CD8-positive, alpha-beta memory T cell (primary cell): Measurements from ENCODE around the gene KCNIP4. TPM values are rescaled to one million over a fixed set of nuclear protein-coding genes. Genes with fewer than 3 reads are reported as not detected.

Source experiments
- CTCF ChIA-PET: fragments of 350-600 bp; sonication (Branson Sonifier 250); formaldehyde crosslinking; loops from one replicate; lab custom pipeline; 2021; ENCODE audit warnings: antibody characterized with exemption; lab: Charles Lee
- POLR2A ChIA-PET: fragments of 350-600 bp; sonication (Branson Sonifier 250); formaldehyde crosslinking; loops from one replicate; lab custom pipeline; 2021; ENCODE audit warnings: antibody characterized with exemption; lab: Charles Lee
- DNase-seq, 5 donors: peaks; one replicate each; pipeline versions ENCODE4 v3.0.0 to v3.0.0-alpha.2; 2020 to 2022; ENCODE audit warnings: mixed read lengths in 1 of 5
- H3K27ac ChIP-seq: one replicate; pipeline ENCODE4 v1.7.0; 2013; ENCODE audit warnings: low read depth, mild to moderate bottlenecking, low read length, moderate library complexity
- H3K27me3 ChIP-seq: 2 replicates; pipeline ENCODE4 v1.7.0; 2013; ENCODE audit warnings: low read length, mild to moderate bottlenecking; ENCODE audit not compliant: insufficient read depth, poor library complexity, severe bottlenecking
- H3K36me3 ChIP-seq: 2 replicates; pipeline ENCODE4 v1.7.0; 2013; ENCODE audit warnings: mild to moderate bottlenecking, low read length, moderate library complexity; ENCODE audit not compliant: insufficient read depth
- H3K4me1 ChIP-seq: 2 replicates; pipeline ENCODE4 v1.7.0; 2013; ENCODE audit warnings: mild to moderate bottlenecking, low read length, moderate library complexity; ENCODE audit not compliant: insufficient read depth
- H3K4me3 ChIP-seq: 2 replicates; pipeline ENCODE4 v1.7.0; 2013; ENCODE audit warnings: mild to moderate bottlenecking, low read length
- H3K9me3 ChIP-seq: 2 replicates; pipeline ENCODE4 v1.7.0; 2013; ENCODE audit warnings: mild to moderate bottlenecking, low read length
- H3K27ac Mint-ChIP-seq, 8 donors: one replicate each; pipeline ENCODE4 v1.8.0; 2020 to 2021; ENCODE audit warnings: mixed read lengths in 8 of 8, mild to moderate bottlenecking in 6 of 8, inconsistent platforms in 3 of 8, moderate library complexity in 3 of 8
- H3K27me3 Mint-ChIP-seq, 2 donors: one replicate each; pipeline ENCODE4 v1.8.0; 2020 to 2021; ENCODE audit warnings: mixed read lengths in 2 of 2, mild to moderate bottlenecking in 1 of 2, moderate library complexity in 1 of 2
- H3K36me3 Mint-ChIP-seq, 3 donors: one replicate each; pipeline ENCODE4 v1.8.0; 2020 to 2021; ENCODE audit warnings: mixed read lengths in 3 of 3, inconsistent platforms in 1 of 3, mild to moderate bottlenecking in 1 of 3
- H3K4me1 Mint-ChIP-seq, 3 donors: one replicate each; pipeline ENCODE4 v1.8.0; 2020 to 2021; ENCODE audit warnings: mixed read lengths in 3 of 3, inconsistent platforms in 1 of 3, mild to moderate bottlenecking in 1 of 3
- H3K4me3 Mint-ChIP-seq, 7 donors: one replicate each; pipeline ENCODE4 v1.8.0; 2020 to 2021; ENCODE audit warnings: mixed read lengths in 7 of 7, mild to moderate bottlenecking in 6 of 7, moderate library complexity in 4 of 7, inconsistent platforms in 2 of 7
- H3K9me3 Mint-ChIP-seq, 5 donors: one replicate each; pipeline ENCODE4 v1.8.0; 2020 to 2022; ENCODE audit warnings: mixed read lengths in 5 of 5, mild to moderate bottlenecking in 3 of 5, moderate library complexity in 2 of 5, inconsistent platforms in 1 of 5
- polyA plus RNA-seq: library from polyadenylated mRNA; unstranded; fragments of 300-500 nt; fragmentation: Illumina TruSeq; gene quantifications from one replicate; pipeline ENCODE4 v1.2.3, GENCODE V29; 2021
- total RNA-seq, 2 experiments: library from RNA; stranded (reverse); gene quantifications; one replicate each; pipeline ENCODE4 v1.2.3, GENCODE V29; 2021

The KCNIP4 gene
- total and polyA plus RNA-seq, 3 experiments from 2014 or later, result 0.12 TPM; not detected in 2

- CTCF ChIA-PET, result no interaction called here
These were observed 146.7 kb downstream of the KCNIP4 start for GRCh38 chr4:21801661-21802385.

GRCh38 chr4:21795091-21795490 is 153.5 kb downstream of the KCNIP4 start:
- Mint-ChIP-seq H3K27ac (peak overlapping the region in 1 of 8 donors; percentile 4), H3K27me3 (no peaks in the 10 kb centered on the region), H3K36me3 (no peaks in the 10 kb centered on the region), H3K4me1 (no peaks in the 10 kb centered on the region), H3K4me3 (no peak overlapping the region), H3K9me3 (peaks cover 0 to 9% (median 8%) of the 10 kb centered on the region in 5 donors)
- POLR2A ChIA-PET, result no interaction called here
- no peak overlapping the region for H3K4me3 ChIP-seq
- H3K36me3 ChIP-seq, result no peaks in the 10 kb centered on the region
- CTCF ChIA-PET, result no interaction called here
- H3K27ac ChIP-seq, result no peak overlapping the region
- H3K4me1 ChIP-seq, result no peaks in the 10 kb centered on the region
- no peaks in the 10 kb centered on the region for H3K9me3 ChIP-seq
- no peaks in the 10 kb centered on the region for H3K27me3 ChIP-seq
- peak in 2 of 5 donors; percentile 2 to 19 for DNase-seq

More at GRCh38 chr4:21801661-21802385, 146.7 kb downstream of the KCNIP4 start:
- Mint-ChIP-seq H3K4me3 (no peak overlapping the region), H3K9me3 (peaks cover 0 to 9% (median 0%) of the 10 kb centered on the region in 5 donors), H3K4me1 (no peaks in the 10 kb centered on the region), H3K36me3 (no peaks in the 10 kb centered on the region), H3K27ac (no peak overlapping the region), H3K27me3 (peaks cover 0 to 2% of the 10 kb centered on the region in 2 donors)
- H3K4me3 ChIP-seq, result no peak overlapping the region
- POLR2A ChIA-PET, result no interaction called here
- H3K4me1 ChIP-seq, result no peaks in the 10 kb centered on the region
- H3K27ac ChIP-seq, result no peak overlapping the region
- no peaks in the 10 kb centered on the region for H3K27me3 ChIP-seq
- H3K36me3 ChIP-seq, result no peaks in the 10 kb centered on the region
- DNase-seq, result no peak
- H3K9me3 ChIP-seq, result no peaks in the 10 kb centered on the region

GRCh38 chr4:21792736-21793135 is 155.8 kb downstream of the KCNIP4 start:
- Mint-ChIP-seq H3K4me1 (no peaks in the 10 kb centered on the region), H3K36me3 (no peaks in the 10 kb centered on the region), H3K9me3 (peaks cover 0 to 11% (median 8%) of the 10 kb centered on the region in 5 donors), H3K4me3 (no peak overlapping the region), H3K27me3 (no peaks in the 10 kb centered on the region), H3K27ac (no peak overlapping the region)
- no peaks in the 10 kb centered on the region for H3K4me1 ChIP-seq
- POLR2A ChIA-PET, result interaction anchor here (0.5 kb wide), 1 partner anchor 1529 kb away, joined by 3 read pairs; no protein-coding TSS in a partner anchor
- H3K9me3 ChIP-seq, result no peaks in the 10 kb centered on the region
- H3K4me3 ChIP-seq, result no peak overlapping the region
- CTCF ChIA-PET, result no interaction called here
- no peak for DNase-seq
- H3K27me3 ChIP-seq, result no peaks in the 10 kb centered on the region
- no peak overlapping the region for H3K27ac ChIP-seq
- H3K36me3 ChIP-seq, result no peaks in the 10 kb centered on the region

- Mint-ChIP-seq H3K27me3 (no peaks in the 10 kb centered on the region), H3K36me3 (no peaks in the 10 kb centered on the region)
These were observed 158.0 kb downstream of the KCNIP4 start for GRCh38 chr4:21790438-21791029.

GRCh38 chr4:21780148-21780547 is 168.4 kb downstream of the KCNIP4 start:
- Mint-ChIP-seq H3K4me3 (no peak overlapping the region), H3K27ac (no peak overlapping the region), H3K27me3 (peaks cover 0 to 3% of the 10 kb centered on the region in 2 donors), H3K36me3 (no peaks in the 10 kb centered on the region), H3K4me1 (no peaks in the 10 kb centered on the region), H3K9me3 (peaks cover 0 to 7% (median 3%) of the 10 kb centered on the region in 5 donors)
- no peaks in the 10 kb centered on the region for H3K36me3 ChIP-seq
- no peak overlapping the region for H3K27ac ChIP-seq
- H3K4me3 ChIP-seq, result no peak overlapping the region
- H3K9me3 ChIP-seq, result no peaks in the 10 kb centered on the region
- H3K27me3 ChIP-seq, result no peaks in the 10 kb centered on the region
- DNase-seq, result no peak
- no peaks in the 10 kb centered on the region for H3K4me1 ChIP-seq
- ChIA-PET POLR2A (no interaction called here), CTCF (no interaction called here)

More at GRCh38 chr4:21790438-21791029, 158.0 kb downstream of the KCNIP4 start:
- no peak overlapping the region for H3K27ac ChIP-seq
- ChIA-PET POLR2A (no interaction called here), CTCF (no interaction called here)
- no peaks in the 10 kb centered on the region for H3K4me1 ChIP-seq
- H3K27me3 ChIP-seq, result no peaks in the 10 kb centered on the region
- no peaks in the 10 kb centered on the region for H3K4me1 Mint-ChIP-seq
- H3K9me3 Mint-ChIP-seq, result peaks cover 0 to 11% (median 8%) of the 10 kb centered on the region in 5 donors
- no peaks in the 10 kb centered on the region for H3K36me3 ChIP-seq
- no peak overlapping the region for H3K4me3 ChIP-seq
- no peaks in the 10 kb centered on the region for H3K9me3 ChIP-seq
- no peak overlapping the region for H3K4me3 Mint-ChIP-seq
- no peak overlapping the region for H3K27ac Mint-ChIP-seq
- DNase-seq, result no peak

GRCh38 chr4:21778702-21779101 is 169.9 kb downstream of the KCNIP4 start:
- H3K4me3 Mint-ChIP-seq, result no peak overlapping the region
- H3K27ac Mint-ChIP-seq, result no peak overlapping the region
- Histone ChIP-seq H3K9me3 (no peaks in the 10 kb centered on the region), H3K4me3 (no peak overlapping the region), H3K27me3 (no peaks in the 10 kb centered on the region), H3K4me1 (no peaks in the 10 kb centered on the region), H3K27ac (no peak overlapping the region), H3K36me3 (no peaks in the 10 kb centered on the region)
- peaks cover 2 to 3% of the 10 kb centered on the region in 2 donors for H3K27me3 Mint-ChIP-seq
- H3K4me1 Mint-ChIP-seq, result no peaks in the 10 kb centered on the region
- no peak for DNase-seq
- H3K36me3 Mint-ChIP-seq, result no peaks in the 10 kb centered on the region
- POLR2A ChIA-PET, result no interaction called here
- H3K9me3 Mint-ChIP-seq, result peaks cover 0 to 12% (median 3%) of the 10 kb centered on the region in 5 donors
- CTCF ChIA-PET, result no interaction called here

- H3K4me1 ChIP-seq, result no peaks in the 10 kb centered on the region
- no peaks in the 10 kb centered on the region for H3K36me3 ChIP-seq
- no peak overlapping the region for H3K4me3 Mint-ChIP-seq
- no peak for DNase-seq
- POLR2A ChIA-PET, result no interaction called here
- no peaks in the 10 kb centered on the region for H3K9me3 ChIP-seq
- CTCF ChIA-PET, result no interaction called here
- no peaks in the 10 kb centered on the region for H3K36me3 Mint-ChIP-seq
- no peak overlapping the region for H3K4me3 ChIP-seq
- no peaks in the 10 kb centered on the region for H3K4me1 Mint-ChIP-seq
- no peak overlapping the region for H3K27ac Mint-ChIP-seq
- no peak overlapping the region for H3K27ac ChIP-seq
- peaks cover 0 to 12% (median 7%) of the 10 kb centered on the region in 5 donors for H3K9me3 Mint-ChIP-seq
- H3K27me3 ChIP-seq, result no peaks in the 10 kb centered on the region
- H3K27me3 Mint-ChIP-seq, result peaks cover 2 to 3% of the 10 kb centered on the region in 2 donors
These were observed 172.9 kb downstream of the KCNIP4 start for GRCh38 chr4:21775703-21776102.

- POLR2A ChIA-PET, result no interaction called here
- no peaks in the 10 kb centered on the region for H3K9me3 ChIP-seq
- H3K4me1 ChIP-seq, result no peaks in the 10 kb centered on the region
- H3K27ac ChIP-seq, result no peak overlapping the region
- DNase-seq, result no peak
- no peaks in the 10 kb centered on the region for H3K36me3 ChIP-seq
- H3K27me3 ChIP-seq, result no peaks in the 10 kb centered on the region
- no peaks in the 10 kb centered on the region for H3K4me1 Mint-ChIP-seq
- no peak overlapping the region for H3K27ac Mint-ChIP-seq
- peaks cover 0 to 2% of the 10 kb centered on the region in 2 donors for H3K27me3 Mint-ChIP-seq
- H3K4me3 ChIP-seq, result no peak overlapping the region
- no peaks in the 10 kb centered on the region for H3K36me3 Mint-ChIP-seq
- H3K4me3 Mint-ChIP-seq, result no peak overlapping the region
- CTCF ChIA-PET, result no interaction called here
- peaks cover 0 to 7% (median 4%) of the 10 kb centered on the region in 5 donors for H3K9me3 Mint-ChIP-seq
These were observed 179.0 kb downstream of the KCNIP4 start for GRCh38 chr4:21769404-21770147.
